Trophoblast cell (in vitro differentiated cells and primary cell): ENCODE data around the gene PDE4B.

Source experiments
- DNase-seq, 2 donors: peaks; one replicate each; pipeline ENCODE4 v3.0.0-alpha.2; 2016
- H2AFZ ChIP-seq: 2 replicates; pipeline ENCODE4 v1.6.1; 2013; ENCODE audit warnings: low read length, moderate library complexity, mild to moderate bottlenecking; ENCODE audit not compliant: insufficient read depth, poor library complexity
- H2AK5ac ChIP-seq: 2 replicates; pipeline ENCODE4 v1.6.1; 2013; ENCODE audit warnings: mild to moderate bottlenecking, low read length
- H2BK120ac ChIP-seq: 2 replicates; pipeline ENCODE4 v1.6.1; 2013; ENCODE audit warnings: low read length, mild to moderate bottlenecking, moderate library complexity; ENCODE audit not compliant: insufficient read depth, poor library complexity
- H2BK12ac ChIP-seq: 2 replicates; pipeline ENCODE4 v1.6.1; 2013; ENCODE audit warnings: mild to moderate bottlenecking, low read length, moderate library complexity
- H2BK5ac ChIP-seq: 2 replicates; pipeline ENCODE4 v1.6.1; 2013; ENCODE audit warnings: low read length, low read depth, moderate library complexity, mild to moderate bottlenecking; ENCODE audit not compliant: poor library complexity
- H3K14ac ChIP-seq: 2 replicates; pipeline ENCODE4 v1.6.1; 2013; ENCODE audit warnings: mild to moderate bottlenecking, low read length
- H3K18ac ChIP-seq: 2 replicates; pipeline ENCODE4 v1.6.1; 2013; ENCODE audit warnings: mild to moderate bottlenecking, low read length
- H3K23ac ChIP-seq: 2 replicates; pipeline ENCODE4 v1.6.1; 2013; ENCODE audit warnings: low read length
- H3K27ac ChIP-seq: 2 replicates; pipeline ENCODE4 v1.5.1; 2013; ENCODE audit warnings: low read depth, mild to moderate bottlenecking, inconsistent platforms, low read length, moderate library complexity
- H3K27me3 ChIP-seq: 2 replicates; pipeline ENCODE4 v1.6.1; 2013; ENCODE audit warnings: inconsistent platforms, mild to moderate bottlenecking, low read length, moderate library complexity; ENCODE audit not compliant: insufficient read depth
- H3K36me3 ChIP-seq, 2 experiments: 1 replicate in 1 of 2; 2 replicates in 1 of 2; pipeline ENCODE4 v1.6.1; 2013; ENCODE audit warnings: low read length in 2 of 2, mild to moderate bottlenecking in 2 of 2, moderate library complexity in 1 of 2; ENCODE audit not compliant: insufficient read depth in 2 of 2, control insufficient read depth in 1 of 2
- H3K4ac ChIP-seq: 2 replicates; pipeline ENCODE4 v1.6.1; 2013; ENCODE audit warnings: low read depth, mild to moderate bottlenecking, low read length, moderate library complexity
- H3K4me1 ChIP-seq, 2 experiments: 1 replicate in 1 of 2; 2 replicates in 1 of 2; pipeline ENCODE4 v1.6.1; 2013; ENCODE audit warnings: low read length in 2 of 2, mild to moderate bottlenecking in 2 of 2, moderate library complexity in 1 of 2; ENCODE audit not compliant: insufficient read depth in 2 of 2, control insufficient read depth in 1 of 2
- H3K4me2 ChIP-seq: 2 replicates; pipeline ENCODE4 v1.6.1; 2013; ENCODE audit warnings: inconsistent platforms, mild to moderate bottlenecking, low read length, moderate library complexity
- H3K4me3 ChIP-seq: 2 replicates; pipeline ENCODE4 v1.5.1; 2013; ENCODE audit warnings: mild to moderate bottlenecking, low read depth, low read length, inconsistent platforms
- H3K79me1 ChIP-seq: one replicate; pipeline ENCODE4 v1.6.1; 2013; ENCODE audit warnings: low read length
- H3K79me2 ChIP-seq: 2 replicates; pipeline ENCODE4 v1.6.1; 2013; ENCODE audit warnings: low read length, mild to moderate bottlenecking; ENCODE audit not compliant: control insufficient read depth, insufficient read depth, poor library complexity
- H3K9ac ChIP-seq: 2 replicates; pipeline ENCODE4 v1.6.1; 2013; ENCODE audit warnings: mild to moderate bottlenecking, low read length
- H3K9me3 ChIP-seq: 2 replicates; pipeline ENCODE4 v1.6.1; 2013; ENCODE audit warnings: low read depth, mild to moderate bottlenecking, control low read depth, inconsistent platforms, low read length; ENCODE audit not compliant: insufficient read depth
- H4K12ac ChIP-seq: 2 replicates; pipeline ENCODE4 v1.6.1; 2013; ENCODE audit warnings: low read depth, mild to moderate bottlenecking, low read length, moderate library complexity
- H4K8ac ChIP-seq: 2 replicates; pipeline ENCODE4 v1.6.1; 2013; ENCODE audit warnings: low read depth, mild to moderate bottlenecking, low read length, moderate library complexity
- H4K91ac ChIP-seq: one replicate; pipeline ENCODE4 v1.6.1; 2013; ENCODE audit warnings: low read depth, mild to moderate bottlenecking, low read length, moderate library complexity
- WGBS: extraction: QIAGEN DNeasy Blood & Tissue Kit; methylation state at CpG from one replicate; pipeline ENCODE4 v1.1.7; 2013; ENCODE audit warnings: missing lambda C conversion rate; ENCODE audit not compliant: insufficient read length, insufficient coverage; ENCODE audit errors: extremely low coverage; 5-methylcytosine and 5-hydroxymethylcytosine counted together

The PDE4B gene

DNA sequence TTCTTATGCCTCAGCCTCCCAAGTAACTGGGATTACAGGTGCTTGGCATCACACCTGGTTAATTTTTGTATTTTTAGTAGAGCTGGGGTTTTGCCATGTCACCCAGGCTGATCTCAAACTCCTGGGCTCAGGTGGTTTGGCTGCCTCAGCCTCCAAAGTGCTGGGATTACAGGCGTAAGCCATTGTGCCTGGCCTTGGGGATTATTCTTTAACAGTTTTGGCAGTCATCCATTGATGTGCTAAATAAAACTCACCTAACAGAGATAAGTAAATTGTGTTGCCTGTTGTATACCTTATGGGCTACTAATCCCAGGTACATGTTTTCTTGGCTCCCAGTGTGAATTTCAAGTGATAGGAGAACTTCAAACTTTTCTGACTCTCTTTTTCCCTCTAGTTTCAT, 35.2 kb upstream of the PDE4B start:
- Histone ChIP-seq H2AFZ (no peak overlapping the region), H2BK120ac (no peak overlapping the region), H3K79me2 (no peaks in the 10 kb centered on the region), H2BK5ac (no peak overlapping the region), H3K18ac (no peak overlapping the region), H3K79me1 (no peaks in the 10 kb centered on the region), H2AK5ac (no peak overlapping the region), H3K27me3 (no peaks in the 10 kb centered on the region), H3K4ac (no peak overlapping the region), H3K23ac (no peak overlapping the region), H3K4me2 (no peak overlapping the region), H3K4me3 (no peak overlapping the region), H4K8ac (no peak overlapping the region), H3K9me3 (no peaks in the 10 kb centered on the region), H4K12ac (no peak overlapping the region), H3K36me3 (no peaks in the 10 kb centered on the region), H3K14ac (no peak overlapping the region), H3K9ac (no peak overlapping the region), H2BK12ac (no peak overlapping the region), H3K27ac (no peak overlapping the region), H4K91ac (no peak overlapping the region), H3K4me1 (no peaks in the 10 kb centered on the region)
- no CpG with 5 or more reads among the region's 1 CpG for WGBS
- DNase-seq, result no peak

- Histone ChIP-seq H3K79me1 (no peaks in the 10 kb centered on the region), H3K27me3 (no peaks in the 10 kb centered on the region), H4K12ac (no peak overlapping the region), H3K23ac (no peak overlapping the region), H3K9ac (no peak overlapping the region), H3K4me1 (no peaks in the 10 kb centered on the region), H2AK5ac (no peak overlapping the region), H3K27ac (no peak overlapping the region), H3K36me3 (no peaks in the 10 kb centered on the region), H2BK5ac (no peak overlapping the region), H4K91ac (no peak overlapping the region), H3K14ac (no peak overlapping the region), H3K79me2 (no peaks in the 10 kb centered on the region), H2AFZ (no peak overlapping the region), H2BK12ac (no peak overlapping the region), H2BK120ac (no peak overlapping the region), H3K4ac (no peak overlapping the region), H3K4me3 (no peak overlapping the region), H3K18ac (no peak overlapping the region), H3K9me3 (no peaks in the 10 kb centered on the region), H4K8ac (no peak overlapping the region), H3K4me2 (no peak overlapping the region)
- DNase-seq, result no peak
Measured at GRCh38 chr1:65758128-65758527, 34.6 kb upstream of the PDE4B start.

GRCh38 chr1:65759516-65759915, 33.2 kb upstream of the PDE4B start:
- no CpG with 5 or more reads among the region's 1 CpG for WGBS

DNA sequence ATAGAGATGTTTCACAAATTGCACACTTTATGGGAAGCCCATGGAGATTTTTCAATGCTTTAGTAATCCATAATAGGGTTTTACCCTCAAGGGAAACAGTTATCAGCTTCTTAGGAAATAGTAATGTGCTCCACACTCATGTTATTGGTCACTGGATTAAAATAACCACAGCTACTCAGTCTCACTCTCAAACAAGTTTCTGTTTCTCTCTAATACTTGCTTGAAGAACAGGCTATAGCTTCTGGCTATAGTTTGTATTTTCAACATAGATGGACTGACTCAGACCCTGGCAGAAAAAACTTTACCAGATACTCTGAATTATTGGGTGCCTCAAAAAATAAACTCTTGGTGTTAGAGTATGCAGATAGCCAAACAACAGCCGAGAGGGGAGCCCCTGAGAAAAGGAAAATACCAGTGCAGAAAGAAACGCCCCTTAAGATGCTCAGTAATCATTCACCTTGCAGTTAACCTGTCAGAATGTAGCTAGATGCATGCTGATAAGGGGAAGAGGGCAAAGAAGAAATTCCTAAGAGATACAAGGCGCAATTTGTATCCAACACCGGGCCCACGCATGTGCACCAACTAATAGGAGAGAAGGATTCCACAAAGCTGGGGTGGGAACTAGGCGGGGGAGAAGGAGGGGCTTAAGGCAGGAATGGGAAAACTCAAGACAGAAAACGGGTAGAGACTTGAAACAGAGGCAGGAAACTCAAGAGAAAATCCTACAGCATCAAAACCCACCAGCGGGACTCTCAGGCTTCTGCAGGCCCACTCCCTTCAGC, 30.4 kb upstream of the PDE4B start:
- Histone ChIP-seq H3K9me3 (no peaks in the 10 kb centered on the region), H3K79me2 (no peaks in the 10 kb centered on the region), H3K79me1 (no peaks in the 10 kb centered on the region), H3K23ac (no peak overlapping the region), H3K4me1 (no peaks in the 10 kb centered on the region), H2BK12ac (no peak overlapping the region), H3K4me3 (no peak overlapping the region), H3K27me3 (no peaks in the 10 kb centered on the region), H3K27ac (no peak overlapping the region), H3K14ac (no peak overlapping the region), H2AFZ (no peak overlapping the region), H4K91ac (no peak overlapping the region), H3K4ac (no peak overlapping the region), H3K4me2 (no peak overlapping the region), H3K36me3 (no peaks in the 10 kb centered on the region), H2AK5ac (no peak overlapping the region), H4K12ac (no peak overlapping the region), H3K18ac (no peak overlapping the region), H2BK5ac (no peak overlapping the region), H2BK120ac (no peak overlapping the region), H3K9ac (no peak overlapping the region), H4K8ac (no peak overlapping the region)
- no peak for DNase-seq
- WGBS, result no CpG with 5 or more reads among the region's 8 CpGs

More at GRCh38 chr1:65759516-65759915, 33.2 kb upstream of the PDE4B start:
- Histone ChIP-seq H3K79me2 (no peaks in the 10 kb centered on the region), H3K4me2 (no peak overlapping the region), H2BK120ac (no peak overlapping the region), H4K12ac (no peak overlapping the region), H3K36me3 (no peaks in the 10 kb centered on the region), H3K79me1 (no peaks in the 10 kb centered on the region), H3K18ac (no peak overlapping the region), H3K23ac (no peak overlapping the region), H4K8ac (no peak overlapping the region), H3K4me3 (no peak overlapping the region), H3K4me1 (no peaks in the 10 kb centered on the region), H3K14ac (no peak overlapping the region), H2BK5ac (no peak overlapping the region), H2AFZ (no peak overlapping the region), H3K9ac (no peak overlapping the region), H3K9me3 (no peaks in the 10 kb centered on the region), H3K27me3 (no peaks in the 10 kb centered on the region), H4K91ac (no peak overlapping the region), H3K4ac (no peak overlapping the region), H3K27ac (no peak overlapping the region), H2BK12ac (no peak overlapping the region), H2AK5ac (no peak overlapping the region)
- DNase-seq, result no peak
